ENCODE measurements around the gene GALNT9. TPM values are rescaled to one million over a fixed set of nuclear protein-coding genes. Genes with fewer than 3 reads are reported as not detected.
"Not testable (repeated sequence)": the region's sequence is repeated elsewhere in the genome, so short reads cannot be mapped to it uniquely, and the experiment has no call there.

The GALNT9 gene
- total RNA-seq, 1 experiment from 2014 or later, result not detected

DNA sequence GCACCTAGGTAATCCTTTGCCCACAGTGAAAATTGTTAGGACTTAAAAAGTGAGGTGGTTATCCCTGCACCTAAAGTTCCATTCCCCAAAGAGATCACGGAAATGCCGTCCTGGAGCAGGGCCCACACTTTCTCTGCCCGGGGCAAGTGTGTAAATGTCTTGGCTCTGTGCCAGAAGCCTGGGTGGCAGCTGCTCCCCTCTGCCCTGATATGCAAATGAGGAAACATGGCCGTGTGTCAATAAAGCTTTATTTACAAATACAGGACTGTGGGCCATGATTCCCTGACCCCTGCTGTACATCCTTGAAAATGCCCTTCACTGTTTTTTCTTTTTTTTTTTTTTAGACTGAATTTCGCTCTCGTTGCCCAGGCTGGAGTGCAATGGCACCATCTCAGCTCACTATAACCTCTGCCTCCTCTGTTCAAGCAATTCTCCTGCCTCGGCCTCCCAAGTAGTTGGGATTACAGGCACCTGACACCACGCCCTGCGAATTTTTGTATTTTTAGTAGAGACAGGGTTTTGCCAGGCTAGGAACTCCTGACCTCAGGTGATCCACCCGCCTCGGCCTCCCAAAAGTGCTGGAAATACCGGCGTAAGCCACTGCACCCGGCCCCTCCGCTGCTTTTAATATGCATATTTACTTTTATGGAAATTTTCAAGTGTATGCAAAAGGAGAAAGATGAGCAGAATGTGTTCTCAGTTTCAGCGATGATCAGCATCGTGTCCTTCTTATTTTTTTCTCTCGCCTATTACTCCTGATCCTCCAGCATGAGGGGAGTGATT is 75.5 kb downstream of the GALNT9 start:
- no peak for DNase-seq (ENCODE audit: low spot score)

DNA sequence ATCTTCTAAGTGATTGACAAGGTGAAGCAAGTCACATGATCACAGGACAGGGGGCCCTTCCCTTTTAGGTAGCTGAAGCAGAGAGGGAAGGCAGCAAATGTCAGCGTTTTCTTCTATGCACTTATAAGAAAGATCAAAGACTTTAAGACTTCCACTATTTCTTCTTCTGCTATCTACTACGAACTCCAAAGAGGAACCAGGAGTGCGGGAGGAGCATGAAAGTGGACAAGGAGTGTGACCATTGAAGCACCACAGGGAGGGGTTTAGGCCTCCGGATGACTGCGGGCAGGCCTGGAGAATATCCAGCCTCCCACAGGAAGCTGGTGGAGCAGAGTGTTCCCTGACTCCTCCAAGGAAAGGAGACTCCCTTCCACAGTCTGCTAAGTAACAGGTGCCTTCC is 76.4 kb downstream of the GALNT9 start:
- DNase-seq (ENCODE audit: low spot score), result not testable (repeated sequence)

DNA sequence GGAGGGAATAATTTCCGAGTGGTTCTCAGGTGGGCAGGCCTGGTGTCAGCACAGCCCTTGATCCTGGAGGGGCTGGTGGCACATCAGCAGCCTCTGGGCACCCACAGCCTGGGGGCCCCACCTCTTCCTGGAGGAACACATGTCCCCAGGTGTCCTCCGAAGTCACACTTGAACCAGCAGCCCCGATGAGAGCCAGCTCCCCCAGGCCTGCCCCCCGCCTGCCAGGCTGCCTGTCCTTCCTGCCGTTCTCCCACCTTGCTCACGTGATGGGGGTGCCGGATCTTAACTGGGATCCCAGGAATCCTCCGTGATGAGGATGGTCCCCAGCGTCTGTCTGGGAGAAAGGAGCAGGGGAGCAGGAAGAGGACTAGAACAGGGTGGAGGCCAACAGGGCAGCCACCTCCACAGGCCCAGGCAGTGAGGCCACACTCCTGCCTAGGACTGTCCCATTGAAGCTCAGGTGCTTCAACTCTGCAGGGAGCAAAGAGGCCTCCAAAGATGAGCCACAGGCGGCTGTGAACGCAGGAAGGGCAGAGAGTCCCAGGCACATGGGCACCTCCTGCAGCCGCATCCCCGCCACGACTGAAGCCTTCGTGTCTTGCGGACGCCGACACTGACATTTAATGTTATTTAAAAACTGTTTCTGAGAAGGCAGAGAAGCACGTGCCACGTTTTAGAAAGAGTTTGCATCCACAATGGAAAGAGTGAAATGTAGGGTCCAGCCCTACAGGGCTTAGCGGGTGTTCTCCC is 77.5 kb downstream of the GALNT9 start:
- DNase-seq (ENCODE audit: low spot score), result no peak

DNA sequence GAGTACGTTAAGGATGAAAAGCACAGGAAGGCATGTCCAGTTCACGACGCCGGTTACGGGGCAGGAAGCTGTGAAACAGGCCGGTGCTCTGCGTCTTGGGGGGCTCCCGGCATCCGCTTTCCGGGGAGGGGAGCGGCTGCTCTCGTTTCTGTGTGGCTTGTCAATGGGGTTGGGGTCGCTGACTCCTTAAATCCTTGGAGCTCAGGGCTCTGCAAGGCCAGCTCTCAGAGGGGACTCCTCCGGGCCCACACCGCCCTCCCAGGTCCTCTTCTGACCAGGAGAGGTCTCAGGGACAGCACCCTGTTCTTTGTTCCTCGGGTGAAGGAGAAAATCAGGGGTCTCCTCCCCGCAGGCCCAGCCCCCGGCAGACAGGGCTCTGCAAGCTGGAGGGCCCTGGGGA is 78.1 kb downstream of the GALNT9 start:
- no peak for DNase-seq (ENCODE audit: low spot score)

GRCh38 chr12:132250707-132251106 is 78.7 kb downstream of the GALNT9 start:
- no peak for DNase-seq (ENCODE audit: low spot score)

- DNase-seq (ENCODE audit: low spot score), result no peak
Observed at GRCh38 chr12:132249689-132250478, 79.5 kb downstream of the GALNT9 start.

- DNase-seq (ENCODE audit: low spot score), result no peak
Observed at GRCh38 chr12:132248453-132249167, 80.8 kb downstream of the GALNT9 start.

GRCh38 chr12:132247718-132248452 is 81.5 kb downstream of the GALNT9 start:
- no peak for DNase-seq (ENCODE audit: low spot score)

- no peak for DNase-seq (ENCODE audit: low spot score)
Observed at GRCh38 chr12:132246997-132247717, 82.2 kb downstream of the GALNT9 start.

- no peak for DNase-seq (ENCODE audit: low spot score)
Observed at GRCh38 chr12:132245521-132246101, 83.8 kb downstream of the GALNT9 start.

DNA sequence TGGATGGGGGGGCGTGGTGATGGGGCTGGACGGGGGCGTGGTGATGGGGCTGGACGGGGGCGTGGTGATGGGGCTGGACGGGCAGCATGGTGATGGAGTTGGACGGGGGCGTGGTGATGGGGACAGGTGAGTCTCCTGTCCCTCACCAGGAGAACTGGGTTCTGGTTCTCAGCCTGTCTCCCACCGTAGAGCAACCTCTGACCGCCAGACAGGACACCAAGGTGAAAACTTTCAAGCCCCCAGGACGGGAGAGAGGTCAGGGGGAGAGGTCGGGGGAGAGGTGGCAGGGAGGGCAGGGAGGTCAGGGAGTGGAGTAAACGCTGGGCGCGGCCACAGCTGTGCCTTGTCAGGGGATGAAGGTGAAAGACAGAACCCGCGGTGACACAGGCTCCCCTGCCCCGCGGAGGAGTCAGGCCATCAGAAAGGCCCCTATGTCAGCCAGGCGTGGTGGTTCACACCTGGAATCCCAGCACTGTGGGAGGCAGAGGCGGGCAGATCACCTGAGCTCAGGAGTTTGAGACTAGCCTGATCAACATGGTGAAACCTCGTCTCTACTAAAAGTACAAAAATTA is 84.6 kb downstream of the GALNT9 start:
- DNase-seq (ENCODE audit: low spot score), result no peak

DNA sequence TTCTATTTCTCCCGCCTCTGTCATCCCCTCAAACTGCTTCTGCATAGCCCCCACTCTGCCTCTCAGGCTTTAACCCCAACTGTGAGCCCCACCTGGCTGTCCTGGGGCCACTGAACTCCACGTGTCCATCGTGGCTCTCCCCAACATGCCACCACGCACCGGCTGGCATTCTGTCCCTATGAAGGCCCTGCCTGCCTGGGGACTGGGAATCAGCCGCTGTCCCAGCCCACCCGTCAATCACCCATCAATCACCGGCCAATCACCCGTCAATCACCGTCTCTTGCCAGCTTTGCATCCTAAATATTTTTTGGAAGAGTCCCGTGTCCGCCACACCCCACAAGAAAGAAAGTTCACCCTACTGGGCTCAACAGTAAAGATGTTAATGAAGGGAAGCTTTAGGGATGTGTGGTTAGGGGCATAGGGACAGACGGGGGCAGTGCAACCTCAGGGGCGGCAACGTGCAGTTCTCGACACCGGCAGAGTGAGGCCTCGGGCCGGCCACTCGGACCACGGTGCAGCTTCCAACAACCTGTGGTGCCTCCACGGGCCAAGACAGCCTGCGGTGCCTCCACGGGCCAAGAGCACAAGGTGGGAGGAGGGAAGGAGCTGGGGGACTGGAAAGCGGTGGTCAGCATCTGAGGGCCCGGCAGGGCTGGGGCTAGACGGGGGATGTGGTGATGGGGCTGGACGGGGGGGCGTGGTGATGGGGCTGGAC is 85.6 kb downstream of the GALNT9 start:
- DNase-seq (ENCODE audit: low spot score), result no peak

DNA sequence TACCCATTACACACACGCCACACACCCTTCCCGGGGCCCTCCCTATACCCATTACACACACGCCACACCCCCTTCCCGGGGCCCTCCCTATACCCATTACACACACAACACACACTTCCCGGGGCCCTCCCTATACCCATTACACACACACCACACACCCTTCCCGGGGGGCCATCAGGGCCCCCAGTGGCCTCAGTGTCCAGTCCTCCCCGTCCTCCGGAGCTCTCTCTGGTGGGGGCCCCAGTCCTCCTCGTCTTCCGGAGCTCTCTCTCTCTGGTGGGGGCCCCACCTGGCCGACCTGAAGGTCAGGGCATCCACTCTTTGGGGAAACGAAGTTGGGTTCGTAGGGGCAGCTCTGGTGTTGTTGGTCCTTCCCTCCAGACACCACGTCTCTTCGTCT is 86.2 kb downstream of the GALNT9 start:
- not testable (repeated sequence) for DNase-seq (ENCODE audit: low spot score)

GRCh38 chr12:132240669-132241007 is 88.8 kb downstream of the GALNT9 start:
- not testable (repeated sequence) for DNase-seq (ENCODE audit: low spot score)

GRCh38 chr12:132239796-132240668 is 89.4 kb downstream of the GALNT9 start:
- DNase-seq (ENCODE audit: low spot score), result no peak

GRCh38 chr12:132239392-132239791 is 90.0 kb downstream of the GALNT9 start:
- DNase-seq (ENCODE audit: low spot score), result no peak

DNA sequence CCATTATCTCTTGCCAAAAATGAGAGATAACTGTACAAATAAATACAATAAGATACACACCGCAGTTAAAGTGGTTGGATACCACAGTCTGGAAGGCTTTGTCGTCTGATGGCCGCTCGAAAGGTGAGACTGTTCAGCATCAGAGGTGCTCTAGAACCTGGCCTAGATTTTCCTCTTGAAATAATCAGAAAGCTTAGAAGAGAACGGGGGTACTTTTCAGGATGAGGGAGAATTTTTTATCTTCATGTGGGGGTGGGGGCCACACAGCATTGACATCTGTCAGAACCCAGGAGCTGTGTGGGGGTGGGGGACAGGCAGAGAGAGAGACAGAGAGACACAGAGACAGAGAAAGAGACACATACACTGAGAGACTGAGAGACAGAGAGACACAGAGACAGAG is 90.5 kb downstream of the GALNT9 start:
- DNase-seq (ENCODE audit: low spot score), result no peak

GRCh38 chr12:132238488-132238854 is 90.9 kb downstream of the GALNT9 start:
- peak; percentile 18 for DNase-seq (ENCODE audit: low spot score)

Measured in HT-29 (cell line).